NCI-H1417 (cell line): Measurements from ENCODE around the gene PTPRR.

Experiments used
- DNase-seq, 3 experiments: peaks; one replicate each; lab custom pipeline; 2025; lab: John Stamatoyannopoulos, UW

PTPRR gene

GRCh38 chr12:70605976-70606375, 314.6 kb downstream of the PTPRR start:
- no peak for DNase-seq

DNA sequence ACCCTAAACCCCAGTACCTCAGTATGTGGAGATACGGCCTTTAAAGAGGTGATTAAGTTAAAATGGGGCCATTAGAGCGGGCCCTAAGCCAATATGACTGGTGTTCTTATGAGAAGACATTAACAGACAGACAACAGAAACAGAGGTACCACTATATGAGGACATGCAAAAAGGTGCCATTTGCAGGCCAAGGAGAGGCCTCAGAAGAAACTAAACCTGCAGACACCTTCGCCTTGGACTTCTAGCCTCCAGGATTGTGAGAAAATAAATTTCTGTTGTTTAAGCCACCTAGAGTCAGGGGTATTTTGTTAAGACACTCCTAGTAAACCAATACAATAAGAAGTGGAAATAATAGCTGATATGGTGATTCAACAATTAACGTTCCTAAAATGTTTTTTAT, 315.9 kb downstream of the PTPRR start:
- no peak for DNase-seq

DNA sequence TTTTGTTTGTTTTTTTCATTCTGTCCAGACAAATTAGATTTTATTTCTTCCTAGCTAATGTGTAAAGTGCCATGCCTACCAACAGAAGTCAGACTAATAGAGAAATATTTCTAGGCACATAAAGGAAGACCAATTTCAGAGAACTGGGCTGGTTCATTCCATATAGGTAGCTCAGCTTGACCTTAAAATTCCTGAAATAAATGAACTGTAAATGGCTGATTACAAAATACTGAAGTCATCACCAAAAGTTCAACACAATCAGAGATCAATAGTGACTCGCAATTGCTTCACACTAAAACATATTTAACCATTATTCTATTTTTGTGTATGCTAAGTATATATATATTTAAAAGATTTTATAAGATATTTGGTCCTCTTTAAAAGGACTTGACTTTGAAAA, 317.5 kb downstream of the PTPRR start:
- DNase-seq = no peak

- DNase-seq = peak in 1 of 3 experiments; percentile 36
These were observed 321.9 kb downstream of the PTPRR start for GRCh38 chr12:70598467-70599193.

DNA sequence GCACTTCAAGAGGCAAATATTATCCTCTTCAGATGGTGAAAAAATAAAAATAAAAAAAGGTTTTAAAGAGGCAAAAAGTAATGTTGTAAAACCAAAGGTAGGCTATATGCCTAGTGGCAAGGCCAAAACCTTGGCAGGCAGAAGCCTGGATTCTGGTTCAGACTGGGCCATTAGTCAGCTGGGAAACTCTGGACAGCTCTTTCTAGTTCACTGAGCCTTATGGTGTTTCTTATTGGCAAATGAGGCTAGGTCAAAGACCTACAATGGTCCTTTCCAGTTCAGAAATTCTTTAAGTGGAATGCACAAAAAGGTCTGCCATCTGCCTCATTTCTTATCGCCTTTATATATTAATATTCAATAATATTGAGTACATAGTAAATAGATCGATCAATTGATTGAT, 327.9 kb downstream of the PTPRR start:
- DNase-seq = no peak

GRCh38 chr12:70590549-70591226, 329.9 kb downstream of the PTPRR start:
- DNase-seq = no peak

GRCh38 chr12:70590051-70590450, 330.5 kb downstream of the PTPRR start:
- peak; percentile 59 to 83 (median 73) for DNase-seq
